ENCODE results near the gene SLK. TPM values are rescaled to one million over a fixed set of nuclear protein-coding genes. Genes with fewer than 3 reads are reported as not detected.

The SLK gene
- total RNA-seq, 1 donor from 2014 or later, result 122 TPM

- Mint-ChIP-seq H3K9me3 (ENCODE audit: unreplicated experiment) (peaks cover 13% of the 10 kb centered on the region), H3K36me3 (ENCODE audit: unreplicated experiment) (no peaks in the 10 kb centered on the region), H3K27ac (ENCODE audit: unreplicated experiment) (no peak overlapping the region), H3K27me3 (ENCODE audit: unreplicated experiment) (peaks cover 8% of the 10 kb centered on the region), H3K4me1 (ENCODE audit: low read depth, unreplicated experiment) (peaks cover 26% of the 10 kb centered on the region), H3K4me3 (ENCODE audit: unreplicated experiment) (no peak overlapping the region)
- no peak for TF ChIP-seq CTCF (IDR thresholded peaks at IDR 0.05; ENCODE audit: partially characterized antibody, unreplicated experiment)
- DNase-seq, result no peak
These were observed 30.9 kb upstream of the SLK start for GRCh38 chr10:103936022-103936421.

GRCh38 chr10:103939522-103939921, 27.4 kb upstream of the SLK start:
- peaks cover 3% of the 10 kb centered on the region for H3K9me3 Mint-ChIP-seq (ENCODE audit: unreplicated experiment)
- H3K27me3 Mint-ChIP-seq (ENCODE audit: unreplicated experiment), result no peaks in the 10 kb centered on the region
- no peak overlapping the region for H3K27ac Mint-ChIP-seq (ENCODE audit: unreplicated experiment)
- TF ChIP-seq CTCF (IDR thresholded peaks at IDR 0.05; ENCODE audit: partially characterized antibody, unreplicated experiment), result no peak
- no peak overlapping the region for H3K4me3 Mint-ChIP-seq (ENCODE audit: unreplicated experiment)
- H3K36me3 Mint-ChIP-seq (ENCODE audit: unreplicated experiment), result no peaks in the 10 kb centered on the region
- peaks cover 8% of the 10 kb centered on the region for H3K4me1 Mint-ChIP-seq (ENCODE audit: low read depth, unreplicated experiment)
- no peak for DNase-seq

GRCh38 chr10:103941801-103942200, 25.1 kb upstream of the SLK start:
- Mint-ChIP-seq H3K4me1 (ENCODE audit: low read depth, unreplicated experiment) (peaks cover 8% of the 10 kb centered on the region), H3K4me3 (ENCODE audit: unreplicated experiment) (no peak overlapping the region), H3K27me3 (ENCODE audit: unreplicated experiment) (no peaks in the 10 kb centered on the region), H3K9me3 (ENCODE audit: unreplicated experiment) (peaks cover under 1% of the 10 kb centered on the region), H3K27ac (ENCODE audit: unreplicated experiment) (no peak overlapping the region), H3K36me3 (ENCODE audit: unreplicated experiment) (no peaks in the 10 kb centered on the region)
- no peak for DNase-seq
- TF ChIP-seq CTCF (IDR thresholded peaks at IDR 0.05; ENCODE audit: partially characterized antibody, unreplicated experiment), result no peak

GRCh38 chr10:103942866-103943265, 24.1 kb upstream of the SLK start:
- Mint-ChIP-seq H3K4me1 (ENCODE audit: low read depth, unreplicated experiment) (peaks cover 11% of the 10 kb centered on the region), H3K27ac (ENCODE audit: unreplicated experiment) (no peak overlapping the region), H3K4me3 (ENCODE audit: unreplicated experiment) (no peak overlapping the region), H3K9me3 (ENCODE audit: unreplicated experiment) (no peaks in the 10 kb centered on the region), H3K27me3 (ENCODE audit: unreplicated experiment) (no peaks in the 10 kb centered on the region), H3K36me3 (ENCODE audit: unreplicated experiment) (no peaks in the 10 kb centered on the region)
- no peak for DNase-seq
- TF ChIP-seq CTCF (IDR thresholded peaks at IDR 0.05; ENCODE audit: partially characterized antibody, unreplicated experiment), result no peak

- H3K36me3 Mint-ChIP-seq (ENCODE audit: unreplicated experiment), result no peaks in the 10 kb centered on the region
- peaks cover 12% of the 10 kb centered on the region for H3K4me1 Mint-ChIP-seq (ENCODE audit: low read depth, unreplicated experiment)
- H3K27me3 Mint-ChIP-seq (ENCODE audit: unreplicated experiment), result no peaks in the 10 kb centered on the region
- TF ChIP-seq CTCF (IDR thresholded peaks at IDR 0.05; ENCODE audit: partially characterized antibody, unreplicated experiment), result no peak
- no peaks in the 10 kb centered on the region for H3K9me3 Mint-ChIP-seq (ENCODE audit: unreplicated experiment)
- H3K27ac Mint-ChIP-seq (ENCODE audit: unreplicated experiment), result peak overlapping the region; percentile 4
- DNase-seq, result no peak
- H3K4me3 Mint-ChIP-seq (ENCODE audit: unreplicated experiment), result no peak overlapping the region
These were observed 19.0 kb upstream of the SLK start for GRCh38 chr10:103947799-103948516.

Data from glutamatergic neuron (in vitro differentiated cells).